D721Med (cell line): ENCODE data around the gene SPC24.
"Not testable (repeated sequence)": the region's sequence is repeated elsewhere in the genome, so short reads cannot be mapped to it uniquely, and the experiment has no call there.

ENCODE experiments used
- DNase-seq: peaks from one replicate; pipeline ENCODE4 v3.0.0; 2011; ENCODE audit warnings: low spot score; ENCODE audit not compliant: insufficient read length
- FAIRE-seq: peaks from 2 replicates; lab custom pipeline; 2011; peaks lifted over from hg19 to GRCh38; lab: Jason Lieb, UNC
- CTCF ChIP-seq: IDR thresholded peaks from 2 replicates; pipeline ENCODE4 v1.5.1; 2012; ENCODE audit warnings: mild to moderate bottlenecking, control low read depth; ENCODE audit not compliant: insufficient read depth; ENCODE audit errors: missing control alignments

SPC24 gene

DNA sequence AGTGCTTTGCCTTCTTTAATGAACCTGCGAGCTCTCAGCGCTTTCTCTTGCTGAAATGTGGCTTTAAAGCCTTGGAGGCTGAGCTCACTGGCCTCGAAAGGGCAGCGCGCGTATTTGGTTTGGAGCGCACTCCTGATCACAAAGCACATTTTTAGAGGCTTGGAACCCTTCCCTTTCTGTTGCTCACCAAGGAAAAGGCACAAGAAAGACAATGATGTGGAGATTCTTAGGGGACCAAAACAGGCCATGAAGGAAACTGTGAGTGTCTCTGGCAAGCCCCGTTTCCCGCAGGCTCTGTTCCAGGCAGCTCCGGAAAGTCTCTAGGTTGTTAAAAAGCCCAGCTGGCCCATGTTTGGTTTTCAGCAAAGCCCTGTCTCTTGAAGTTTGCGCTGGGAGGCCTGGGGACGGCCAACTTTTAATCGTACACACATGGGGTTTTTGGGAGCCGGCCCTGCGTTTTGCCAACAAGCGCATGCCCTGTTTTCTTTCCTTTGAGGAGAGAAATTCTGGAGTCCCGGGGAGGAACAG lies 9.4 kb upstream of the SPC24 start:
- DNase-seq (no peak), FAIRE-seq (no peak)
- no peak for TF ChIP-seq CTCF

DNA sequence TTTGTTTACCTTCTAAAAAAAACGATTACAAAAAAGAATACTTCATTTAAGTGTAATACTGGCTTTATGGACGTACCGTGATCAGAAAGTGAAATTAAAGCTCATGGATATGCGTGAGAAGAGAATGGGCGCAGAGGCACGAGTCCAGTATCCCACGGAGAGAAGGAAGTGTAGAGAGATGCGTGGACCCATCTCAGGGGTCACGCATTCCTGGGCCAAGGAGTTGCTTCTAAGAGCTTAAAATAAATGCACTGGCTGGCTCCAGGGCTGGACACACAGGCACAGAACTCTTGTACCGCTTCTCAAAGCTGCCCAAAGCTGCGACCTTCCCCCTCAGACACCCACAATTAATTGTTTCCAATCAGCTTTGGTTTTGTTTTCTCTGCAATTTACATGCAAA lies 8.7 kb upstream of the SPC24 start:
- FAIRE-seq (no peak), DNase-seq (no peak)
- no peak for TF ChIP-seq CTCF

DNA sequence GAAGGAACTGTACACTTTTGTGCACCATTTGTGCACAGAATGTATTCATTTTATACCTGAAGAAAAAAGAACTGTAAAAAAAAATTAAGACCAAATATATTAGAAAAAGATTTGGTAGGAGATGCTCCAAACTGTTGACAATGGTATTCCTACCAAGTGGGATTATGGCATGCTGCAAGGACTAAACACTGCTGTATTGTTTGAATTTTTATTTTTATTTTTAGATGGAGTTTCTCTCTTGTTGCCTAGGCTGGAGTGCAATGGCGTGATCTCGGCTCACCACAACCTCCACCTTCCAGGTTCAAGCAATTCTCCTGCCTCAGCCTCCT lies 4.8 kb upstream of the SPC24 start:
- not testable (repeated sequence) for FAIRE-seq, DNase-seq

DNA sequence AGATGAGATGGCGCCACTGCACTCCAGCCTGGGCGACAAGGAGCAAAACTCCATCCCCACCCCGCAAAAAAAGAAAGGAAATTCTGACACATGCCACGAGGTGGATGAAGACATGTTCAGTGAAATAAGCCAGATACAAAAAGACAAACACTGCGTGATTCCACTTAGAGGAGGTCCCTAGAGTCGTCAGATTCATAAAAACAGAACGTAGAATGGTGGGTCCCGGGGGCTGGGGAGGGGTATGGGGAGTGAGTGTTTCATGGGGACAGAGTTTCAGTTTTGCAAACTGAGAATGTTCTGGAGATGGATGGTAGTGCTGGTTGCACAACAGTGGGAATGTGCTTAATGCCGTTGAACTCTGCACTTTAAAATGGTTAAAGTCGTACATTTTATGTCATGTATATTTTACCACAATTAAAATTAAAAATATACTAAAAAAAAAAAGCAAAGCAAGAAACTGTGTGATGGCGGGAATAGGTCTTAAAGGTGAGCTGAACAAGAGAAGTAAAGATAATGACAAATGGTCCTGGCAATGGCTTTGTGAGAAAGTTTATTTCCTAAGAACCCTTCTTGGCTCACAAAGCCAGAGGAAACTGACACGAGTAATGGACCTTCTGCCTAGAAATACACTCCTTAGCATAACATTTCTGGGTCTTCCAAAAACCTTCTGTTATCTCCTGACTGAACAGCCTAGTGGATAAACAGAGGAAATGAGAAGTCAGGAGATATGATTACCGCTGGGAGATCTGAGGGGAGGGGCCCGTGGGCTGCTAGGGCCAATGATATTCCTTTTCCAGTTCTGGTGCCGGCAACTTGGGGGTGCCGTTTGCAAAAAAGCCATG lies 4.2 kb upstream of the SPC24 start:
- DNase-seq (no peak), FAIRE-seq (no peak)
- no peak for TF ChIP-seq CTCF

DNA sequence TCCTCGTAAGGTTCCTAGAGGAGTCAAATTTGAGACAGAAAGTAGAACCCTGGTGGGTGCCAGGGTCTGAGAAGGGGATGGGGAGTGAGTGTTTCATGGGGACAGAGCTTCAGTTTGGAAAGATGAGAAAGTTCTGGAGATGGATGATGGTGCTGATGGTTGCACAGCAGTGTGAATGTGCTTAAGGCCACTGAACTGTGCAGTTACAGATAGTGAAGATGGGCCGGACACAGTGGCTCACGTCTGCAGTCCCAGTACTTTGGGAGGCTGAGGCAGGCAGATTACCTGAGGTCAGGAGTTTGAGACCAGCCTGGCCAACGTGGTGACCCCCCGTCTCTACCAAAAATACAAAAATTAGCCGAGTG lies 917 bp downstream of the SPC24 start:
- DNase-seq (no peak), FAIRE-seq (no peak)
- TF ChIP-seq CTCF, result no peak

- no peak for DNase-seq
- FAIRE-seq, result no peak
- TF ChIP-seq CTCF, result no peak
These were observed 3.1 kb downstream of the SPC24 start for GRCh38 chr19:11152318-11153062.

- FAIRE-seq (no peak), DNase-seq (no peak)
- no peak for TF ChIP-seq CTCF
These were observed 4.4 kb downstream of the SPC24 start for GRCh38 chr19:11151181-11151580.
